Skin of body (tissue), 2 donors: Measurements from ENCODE around the gene DGCR8. TPM values are rescaled to one million over a fixed set of nuclear protein-coding genes. Genes with fewer than 3 reads are reported as not detected.

ENCODE experiments used
- DNase-seq: peaks from one replicate; lab custom pipeline; 2025; lab: John Stamatoyannopoulos, UW
- total RNA-seq: library from RNA; depleted of rRNA; stranded (reverse); fragments of >200 nt; gene quantifications from one replicate; pipeline ENCODE4 v1.2.3, GENCODE V29; 2014

Gene DGCR8
- total RNA-seq, 1 donor from 2014 or later = 25.7 TPM

GRCh38 chr22:20089226-20089976 lies 9.4 kb downstream of the DGCR8 start:
- no peak for DNase-seq

DNA sequence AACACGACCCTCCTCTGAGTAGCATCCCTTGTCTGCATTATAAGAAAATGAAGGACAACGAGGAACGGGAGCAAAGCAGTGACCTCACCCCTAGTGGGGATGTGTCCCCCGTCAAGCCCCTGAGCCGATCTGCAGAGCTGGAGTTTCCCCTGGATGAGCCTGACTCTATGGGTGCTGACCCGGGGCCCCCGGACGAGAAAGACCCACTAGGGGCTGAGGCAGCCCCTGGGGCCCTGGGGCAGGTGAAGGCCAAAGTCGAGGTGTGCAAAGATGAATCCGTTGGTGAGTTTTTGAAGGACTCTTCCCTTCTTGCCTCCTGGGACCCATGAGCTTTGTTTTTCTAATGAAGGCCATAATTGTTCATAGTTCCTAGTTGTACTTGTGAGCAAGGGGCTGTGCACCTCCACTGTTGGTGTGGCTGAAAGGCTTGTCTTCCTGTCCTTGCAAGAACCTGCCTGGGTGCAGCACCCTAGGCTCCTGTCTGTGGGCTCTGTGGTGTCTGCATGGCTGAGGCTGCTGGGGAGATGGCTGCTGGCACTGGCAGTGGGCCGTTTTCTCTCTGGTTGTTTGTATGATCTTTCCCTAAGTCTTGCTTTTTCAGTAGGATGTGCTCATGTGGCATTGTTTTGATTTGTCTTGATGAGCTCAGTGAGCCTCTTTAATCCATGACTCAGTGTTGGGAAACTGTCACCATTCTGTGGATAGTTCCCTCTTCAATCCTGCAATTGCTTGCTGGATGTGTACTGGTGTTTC lies 10.1 kb downstream of the DGCR8 start:
- no peak for DNase-seq

DNA sequence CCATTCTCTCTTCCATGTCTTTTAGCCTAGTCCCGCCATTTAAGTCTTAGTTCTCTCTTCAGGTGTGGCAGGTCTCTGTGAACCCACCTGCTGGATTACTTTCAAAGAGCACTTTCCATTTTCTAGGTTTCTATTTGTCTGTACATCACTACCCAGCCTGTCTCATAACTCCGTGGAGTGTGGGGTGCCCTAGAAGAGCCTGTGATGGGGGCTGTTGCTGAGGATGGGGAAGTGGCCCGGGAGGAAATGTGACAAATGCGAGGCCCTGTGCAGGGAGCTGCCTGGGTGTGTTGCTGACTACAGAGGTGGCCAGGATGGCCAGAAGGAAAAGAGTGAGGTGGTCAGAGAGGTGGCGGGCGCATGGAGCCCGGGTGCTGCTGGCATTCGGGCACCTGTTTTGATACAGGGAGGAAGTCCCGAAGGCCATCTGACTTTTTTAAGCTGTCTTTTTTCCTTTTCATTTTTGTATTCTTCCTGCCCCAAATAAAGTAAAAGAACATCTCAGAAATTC lies 10.7 kb downstream of the DGCR8 start:
- DNase-seq = no peak

DNA sequence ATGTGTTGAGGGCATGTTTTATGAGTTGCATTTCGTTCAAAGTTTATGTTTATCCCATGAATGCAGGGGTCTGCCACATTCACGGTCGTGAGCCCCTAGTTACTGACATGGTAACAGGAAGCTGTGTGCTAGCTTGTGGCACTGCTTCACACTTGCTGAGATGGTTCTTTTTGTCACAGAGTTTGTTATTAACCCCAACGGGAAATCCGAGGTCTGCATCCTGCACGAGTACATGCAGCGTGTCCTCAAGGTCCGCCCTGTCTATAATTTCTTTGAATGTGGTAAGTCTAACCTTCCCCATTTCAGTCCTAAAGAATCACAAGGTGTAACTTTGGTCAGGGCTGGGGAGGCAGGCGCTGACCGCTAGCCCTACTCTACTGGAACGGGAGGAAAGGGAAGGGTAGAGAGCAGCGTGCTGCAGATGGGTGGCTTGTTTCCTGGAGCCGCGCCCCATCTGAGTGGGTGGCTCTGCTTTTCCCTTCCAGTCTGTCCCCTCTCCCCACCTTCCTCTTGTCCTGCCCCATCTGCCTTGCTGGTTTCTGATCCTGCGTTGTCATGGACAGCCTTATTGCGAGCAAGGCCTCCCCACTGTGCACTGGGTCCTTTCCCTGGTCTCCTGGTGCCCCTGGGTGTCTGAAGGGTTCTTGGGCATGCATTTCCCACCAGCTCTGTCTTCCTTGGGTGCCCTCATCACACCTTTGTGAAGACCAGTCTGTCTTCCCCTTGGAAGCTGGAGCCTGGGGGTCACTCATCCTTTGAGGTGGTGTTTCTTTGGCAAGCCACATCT lies 11.8 kb downstream of the DGCR8 start:
- DNase-seq = no peak

DNA sequence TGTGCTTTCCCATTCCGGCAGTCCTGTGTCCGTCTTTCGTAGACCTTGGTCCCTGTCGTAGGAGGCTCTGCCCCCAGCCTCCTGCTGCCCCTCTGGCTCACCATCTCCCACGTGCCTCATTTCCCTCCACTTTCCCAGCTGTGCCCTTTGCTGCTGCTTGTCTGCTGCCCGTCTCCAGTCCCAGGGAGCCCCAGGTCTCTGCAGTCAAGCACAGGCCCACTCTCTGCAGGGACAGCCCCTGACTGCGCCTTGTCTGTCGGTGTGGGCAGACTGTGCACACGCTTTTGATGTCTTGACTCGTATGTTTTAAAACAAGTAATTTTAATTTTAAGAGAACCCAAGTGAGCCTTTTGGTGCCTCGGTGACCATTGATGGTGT lies 12.4 kb downstream of the DGCR8 start:
- DNase-seq = no peak

DNA sequence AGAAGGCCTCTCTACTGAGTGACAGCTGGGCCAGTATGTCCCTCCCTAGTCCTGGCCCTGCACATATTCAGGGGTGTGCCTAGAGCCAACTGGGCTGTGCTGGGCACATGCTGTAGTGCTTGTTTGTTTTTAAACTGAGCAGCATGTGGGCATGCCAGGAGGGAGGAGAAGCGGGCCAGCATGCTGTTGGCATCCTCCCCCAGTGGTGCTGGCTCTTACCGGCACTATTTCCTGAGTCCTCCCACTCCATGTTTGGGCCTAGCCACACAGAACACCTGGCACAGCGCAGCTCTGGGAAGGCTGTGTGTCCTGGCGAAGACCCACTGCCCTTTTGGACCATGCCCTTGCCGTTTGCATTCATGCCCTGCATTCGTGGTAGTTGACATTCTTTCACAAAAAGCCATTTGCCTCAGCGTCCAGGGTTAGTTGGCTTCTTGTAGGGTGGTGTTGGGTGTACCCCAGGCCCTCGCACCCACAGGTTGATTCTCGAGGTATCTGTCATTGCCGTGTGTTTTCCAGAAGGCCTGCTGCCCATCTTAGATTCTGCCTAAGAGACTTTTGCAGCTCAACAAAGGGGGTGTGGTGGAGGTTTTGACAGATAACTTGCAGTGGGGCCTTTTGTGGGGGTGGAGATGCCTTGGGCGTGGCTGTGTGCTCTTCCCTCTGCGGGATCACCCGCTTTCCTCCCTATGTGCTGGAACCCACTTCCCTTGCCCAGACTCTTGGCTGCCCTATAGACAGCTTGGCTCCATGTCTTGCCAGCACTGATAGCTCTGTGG lies 13.6 kb downstream of the DGCR8 start:
- no peak for DNase-seq

- DNase-seq = no peak
These were observed 14.3 kb downstream of the DGCR8 start for GRCh38 chr22:20094197-20094807.

- DNase-seq = no peak
These were observed 15.5 kb downstream of the DGCR8 start for GRCh38 chr22:20095521-20095920.

- DNase-seq = no peak
These were observed 16.8 kb downstream of the DGCR8 start for GRCh38 chr22:20096574-20097420.

GRCh38 chr22:20099099-20099711 lies 19.2 kb downstream of the DGCR8 start:
- no peak for DNase-seq

GRCh38 chr22:20101638-20102037 lies 21.6 kb downstream of the DGCR8 start:
- DNase-seq = no peak

DNA sequence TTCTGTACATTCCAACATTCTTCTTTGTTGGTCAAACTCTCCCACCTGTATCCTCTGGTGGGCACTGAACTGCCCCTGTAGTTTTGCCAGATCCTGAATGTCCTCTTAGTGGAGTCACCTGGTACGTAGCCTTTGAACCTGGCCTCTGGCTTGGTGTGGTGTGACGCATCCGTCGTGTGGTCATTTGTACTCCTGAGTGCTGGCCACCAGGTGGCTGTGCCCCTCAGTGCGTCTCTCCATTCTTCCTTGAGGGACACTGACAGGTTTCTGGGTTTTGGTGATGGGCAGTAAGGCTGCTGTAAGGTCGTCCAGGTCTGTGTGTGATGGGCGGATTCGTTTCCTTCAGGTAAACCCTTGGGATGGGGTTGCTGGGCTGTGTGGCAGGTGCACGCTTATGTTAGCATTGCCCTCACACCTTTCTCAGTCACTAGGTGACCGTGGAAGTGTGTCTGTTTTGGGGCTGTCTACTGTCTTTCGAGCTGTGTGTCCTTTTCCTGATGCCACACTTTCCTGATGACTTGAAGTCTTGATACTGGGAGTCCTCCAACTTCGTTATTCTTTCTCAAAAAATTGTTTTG lies 22.3 kb downstream of the DGCR8 start:
- DNase-seq = no peak

- no peak for DNase-seq
These were observed 25.6 kb downstream of the DGCR8 start for GRCh38 chr22:20105456-20106204.

DNA sequence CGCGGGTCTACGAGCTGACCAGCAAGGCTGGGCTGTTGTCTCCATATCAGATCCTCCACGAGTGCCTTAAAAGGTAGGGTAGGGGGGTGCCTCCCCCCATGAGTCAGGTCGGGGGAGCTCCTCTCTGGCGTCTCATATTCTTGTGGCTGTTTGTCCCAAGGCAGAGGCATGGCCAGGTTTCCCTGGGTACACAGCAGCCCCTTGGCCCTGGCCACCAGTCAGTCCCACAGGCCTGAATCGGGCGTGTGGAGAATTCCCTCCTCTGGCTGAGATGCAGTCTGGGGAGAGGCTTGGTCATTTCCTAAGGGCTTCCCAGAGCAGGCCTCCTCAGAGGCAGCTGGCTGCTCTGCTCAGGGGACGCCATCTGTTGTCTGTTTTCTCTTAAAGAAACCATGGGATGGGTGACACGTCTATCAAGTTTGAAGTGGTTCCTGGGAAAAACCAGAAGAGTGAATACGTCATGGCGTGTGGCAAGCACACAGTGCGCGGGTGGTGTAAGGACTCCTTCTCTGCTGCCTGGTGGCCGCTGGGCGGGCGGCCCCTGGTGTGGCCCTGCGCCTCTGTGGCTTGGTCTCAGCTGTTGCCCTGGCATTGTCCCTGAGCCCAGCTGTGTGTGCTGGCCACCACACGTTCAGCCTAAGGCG lies 26.3 kb downstream of the DGCR8 start:
- no peak for DNase-seq

DNA sequence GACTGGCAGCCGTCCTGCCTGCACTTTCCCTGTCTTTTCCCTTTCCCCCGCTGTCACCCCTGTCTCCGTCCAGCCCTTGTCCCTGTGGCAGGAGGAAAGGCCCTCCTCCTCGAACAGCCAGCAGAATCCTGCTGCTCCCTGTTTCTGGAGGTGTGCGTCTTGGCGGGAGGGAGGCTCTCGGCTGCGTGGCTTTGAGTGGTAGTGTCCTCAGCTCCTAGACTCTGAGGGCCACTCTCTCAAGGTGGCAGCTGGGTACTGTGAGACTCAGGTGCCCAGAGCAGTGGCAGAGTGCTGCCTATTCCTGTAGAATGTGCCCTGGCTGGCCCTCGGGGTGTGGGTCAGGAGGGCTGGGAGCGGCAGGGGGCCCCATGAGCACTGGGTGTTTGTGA lies 26.8 kb downstream of the DGCR8 start:
- no peak for DNase-seq

GRCh38 chr22:20107471-20107901 lies 27.4 kb downstream of the DGCR8 start:
- DNase-seq = no peak

DNA sequence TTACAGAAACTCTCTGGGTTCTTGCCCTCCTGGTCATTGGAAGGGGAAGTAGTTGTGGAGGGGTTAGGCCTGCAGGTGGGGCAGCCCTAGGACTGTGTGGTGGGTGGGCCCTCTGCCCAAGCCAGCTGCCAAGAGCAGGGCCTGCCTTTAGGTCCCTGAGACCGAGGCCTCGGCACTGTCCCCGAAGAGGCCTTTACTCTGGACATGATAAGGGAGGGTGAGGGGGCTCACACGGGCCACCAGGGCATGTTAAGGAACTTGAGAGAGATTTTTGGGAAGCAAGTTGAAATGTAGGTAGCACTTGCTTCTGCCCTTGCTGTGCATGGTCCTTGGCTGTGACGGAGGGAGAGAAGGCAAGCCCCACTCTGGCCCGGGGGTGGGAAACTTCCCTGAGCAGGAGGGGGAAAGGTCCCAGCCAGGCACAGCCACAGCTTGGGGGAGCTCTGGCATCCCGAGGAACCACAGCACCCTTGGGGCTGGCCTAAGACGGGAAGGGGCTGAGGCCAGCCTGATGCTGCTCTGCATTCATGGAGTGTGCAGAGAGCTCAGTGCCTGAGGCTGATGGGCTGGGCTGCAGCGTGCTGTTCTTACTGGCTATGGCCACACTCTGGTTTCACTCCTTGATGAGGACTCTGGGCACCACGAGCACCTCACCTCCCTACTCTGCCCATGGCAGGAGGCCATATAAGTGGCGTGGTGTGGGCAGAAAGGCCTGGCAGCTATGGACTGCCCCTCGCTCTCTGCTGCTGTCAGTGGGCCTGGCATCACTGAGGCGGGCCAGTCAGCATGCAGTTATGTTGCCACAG lies 28.1 kb downstream of the DGCR8 start:
- DNase-seq = no peak
